Stimulated activated memory B cell treated with anti-CD40 and anti-IgM and Interleukin-4, amounts not matched to agents 10 μg/mL and 1 μg/mL and 100 μg/mL, for 72 hours (primary cell): ENCODE data around the gene MASP1.
"Not testable (repeated sequence)": the region's sequence is repeated elsewhere in the genome, so short reads cannot be mapped to it uniquely, and the experiment has no call there.

Experiments
- ATAC-seq: fragments of 150-1000 bp; cut with Tn5 transposase; 2 replicates; pipeline ENCODE4 v1.10.0; 2021
- H3K27ac Mint-ChIP-seq: one replicate; pipeline ENCODE4 v1.8.0; 2022; ENCODE audit warnings: mild to moderate bottlenecking, mixed read lengths
- H3K27me3 Mint-ChIP-seq: one replicate; pipeline ENCODE4 v1.8.0; 2022; ENCODE audit warnings: mixed read lengths
- H3K36me3 Mint-ChIP-seq: one replicate; pipeline ENCODE4 v1.8.0; 2022; ENCODE audit warnings: mixed read lengths
- H3K4me1 Mint-ChIP-seq: one replicate; pipeline ENCODE4 v1.8.0; 2022; ENCODE audit warnings: mixed read lengths
- H3K4me3 Mint-ChIP-seq: one replicate; pipeline ENCODE4 v1.8.0; 2022; ENCODE audit warnings: mild to moderate bottlenecking, moderate library complexity, mixed read lengths
- H3K9me3 Mint-ChIP-seq: one replicate; pipeline ENCODE4 v1.8.0; 2022; ENCODE audit warnings: mixed read lengths

The MASP1 gene

DNA sequence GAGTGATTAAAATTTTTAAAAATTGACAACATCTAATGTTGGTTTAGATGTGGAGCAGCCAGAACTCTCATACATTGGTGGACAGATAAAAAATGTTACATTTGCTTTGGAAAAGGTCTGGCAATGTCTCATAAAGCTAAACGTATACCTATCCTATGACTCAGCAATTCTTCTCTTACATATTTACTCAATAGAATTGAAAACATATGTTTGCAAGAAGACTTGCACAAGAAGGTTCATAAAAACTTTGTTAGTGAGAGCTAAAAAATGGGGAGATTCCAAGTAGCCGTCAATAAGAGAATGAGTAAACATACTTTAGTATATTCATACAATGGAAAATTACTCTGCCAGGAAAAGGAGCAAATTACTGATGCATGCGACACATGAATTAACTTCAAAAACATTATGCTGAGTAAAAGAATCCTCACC is 30.0 kb downstream of the MASP1 start:
- Mint-ChIP-seq H3K4me1 (no peaks in the 10 kb centered on the region), H3K27me3 (peaks cover 33% of the 10 kb centered on the region), H3K9me3 (no peaks in the 10 kb centered on the region), H3K27ac (no peak overlapping the region), H3K4me3 (no peak overlapping the region), H3K36me3 (no peaks in the 10 kb centered on the region)
- no peak for ATAC-seq

DNA sequence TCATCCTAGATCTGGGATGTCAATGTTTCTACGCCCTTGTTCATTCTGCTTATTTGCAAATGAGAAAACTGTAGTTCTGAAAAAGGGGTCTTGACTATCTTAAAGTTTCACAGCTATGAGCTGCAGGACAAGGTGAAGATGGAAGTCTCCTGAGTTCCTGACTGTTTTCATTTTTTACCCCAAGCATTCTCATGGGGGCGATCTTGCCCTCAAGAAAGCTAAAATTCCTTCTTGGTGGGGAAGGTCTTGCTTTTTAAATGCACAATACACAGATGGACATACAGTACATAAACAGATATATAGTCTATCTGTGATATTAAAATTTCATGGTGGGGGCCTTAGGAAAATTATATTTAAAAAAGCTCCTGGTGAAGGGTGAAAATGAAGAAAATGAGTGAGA is 32.4 kb downstream of the MASP1 start:
- ATAC-seq: no peak
- Mint-ChIP-seq H3K27ac (no peak overlapping the region), H3K4me1 (no peaks in the 10 kb centered on the region), H3K9me3 (no peaks in the 10 kb centered on the region), H3K36me3 (no peaks in the 10 kb centered on the region), H3K27me3 (peaks cover 21% of the 10 kb centered on the region), H3K4me3 (no peak overlapping the region)

GRCh38 chr3:187257992-187258692 is 33.4 kb downstream of the MASP1 start:
- no peaks in the 10 kb centered on the region for H3K36me3 Mint-ChIP-seq
- H3K4me3 Mint-ChIP-seq: no peak overlapping the region
- H3K9me3 Mint-ChIP-seq: no peaks in the 10 kb centered on the region
- H3K27ac Mint-ChIP-seq: no peak overlapping the region
- no peaks in the 10 kb centered on the region for H3K4me1 Mint-ChIP-seq
- ATAC-seq: no peak
- peaks cover 21% of the 10 kb centered on the region for H3K27me3 Mint-ChIP-seq

GRCh38 chr3:187257471-187257870 is 34.1 kb downstream of the MASP1 start:
- ATAC-seq: no peak
- peaks cover 21% of the 10 kb centered on the region for H3K27me3 Mint-ChIP-seq
- no peaks in the 10 kb centered on the region for H3K9me3 Mint-ChIP-seq
- H3K36me3 Mint-ChIP-seq: no peaks in the 10 kb centered on the region
- H3K4me3 Mint-ChIP-seq: no peak overlapping the region
- no peak overlapping the region for H3K27ac Mint-ChIP-seq
- no peaks in the 10 kb centered on the region for H3K4me1 Mint-ChIP-seq

DNA sequence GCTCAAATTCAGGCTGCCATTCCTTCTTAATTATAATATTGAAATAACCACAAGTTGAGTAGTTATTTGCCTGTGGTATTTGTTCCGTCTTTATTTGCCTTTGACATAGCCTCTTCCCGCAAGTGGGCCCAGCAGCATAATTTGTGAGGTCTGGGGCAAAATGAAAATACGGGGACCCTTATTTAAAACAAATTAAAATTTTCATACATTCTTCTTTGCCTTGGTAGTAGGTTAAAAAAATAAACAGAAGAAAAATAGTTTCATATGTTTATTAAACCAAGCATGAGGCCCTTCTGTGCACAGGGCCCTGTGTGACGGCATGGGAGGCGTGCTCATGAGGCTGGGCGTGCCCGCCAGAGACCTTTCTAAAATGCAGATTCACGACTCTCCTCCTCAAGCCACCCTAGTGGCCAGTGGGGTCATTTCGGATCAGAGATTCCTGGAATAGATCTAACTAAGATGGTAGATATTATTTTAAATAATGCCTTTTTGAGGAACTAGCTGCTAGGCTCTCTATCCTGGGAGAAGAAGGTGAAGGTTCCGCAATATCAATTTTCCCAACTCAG is 35.4 kb downstream of the MASP1 start:
- H3K27ac Mint-ChIP-seq: no peak overlapping the region
- H3K9me3 Mint-ChIP-seq: no peaks in the 10 kb centered on the region
- H3K4me1 Mint-ChIP-seq: no peaks in the 10 kb centered on the region
- ATAC-seq: no peak
- no peak overlapping the region for H3K4me3 Mint-ChIP-seq
- H3K27me3 Mint-ChIP-seq: peaks cover 23% of the 10 kb centered on the region
- no peaks in the 10 kb centered on the region for H3K36me3 Mint-ChIP-seq

GRCh38 chr3:187255314-187255713 is 36.2 kb downstream of the MASP1 start:
- Mint-ChIP-seq H3K27me3 (peaks cover 23% of the 10 kb centered on the region), H3K4me3 (no peak overlapping the region), H3K4me1 (no peaks in the 10 kb centered on the region), H3K36me3 (no peaks in the 10 kb centered on the region), H3K27ac (no peak overlapping the region), H3K9me3 (no peaks in the 10 kb centered on the region)
- no peak for ATAC-seq

- Mint-ChIP-seq H3K36me3 (no peaks in the 10 kb centered on the region), H3K4me3 (no peak overlapping the region), H3K4me1 (peaks cover 5% of the 10 kb centered on the region), H3K9me3 (no peaks in the 10 kb centered on the region), H3K27me3 (peaks cover 39% of the 10 kb centered on the region), H3K27ac (no peak overlapping the region)
- ATAC-seq: no peak
Observed at GRCh38 chr3:187252311-187252710, 39.2 kb downstream of the MASP1 start.

DNA sequence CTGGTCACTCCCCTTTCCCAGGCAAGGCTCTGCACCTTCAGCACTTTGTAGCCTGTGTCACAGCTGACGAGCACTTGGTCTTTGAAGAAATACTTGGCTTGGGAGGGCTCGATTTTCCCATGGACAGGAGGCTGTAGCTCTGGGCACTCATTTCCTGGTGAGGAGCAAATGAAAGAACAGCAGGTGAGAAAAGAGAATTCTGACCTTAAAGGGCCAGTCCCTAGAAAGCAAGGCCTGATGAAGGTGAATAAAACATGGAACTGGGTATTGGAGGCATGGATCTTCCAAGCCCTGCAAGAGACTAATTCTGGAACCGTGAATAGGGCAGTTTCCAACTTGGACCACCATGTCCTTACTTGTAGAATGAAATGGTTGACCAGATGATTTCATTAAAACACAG is 39.9 kb downstream of the MASP1 start:
- no peaks in the 10 kb centered on the region for H3K36me3 Mint-ChIP-seq
- no peak for ATAC-seq
- peaks cover 10% of the 10 kb centered on the region for H3K4me1 Mint-ChIP-seq
- H3K4me3 Mint-ChIP-seq: no peak overlapping the region
- peaks cover 39% of the 10 kb centered on the region for H3K27me3 Mint-ChIP-seq
- no peaks in the 10 kb centered on the region for H3K9me3 Mint-ChIP-seq
- H3K27ac Mint-ChIP-seq: no peak overlapping the region

- H3K27ac Mint-ChIP-seq: no peak overlapping the region
- no peaks in the 10 kb centered on the region for H3K36me3 Mint-ChIP-seq
- H3K9me3 Mint-ChIP-seq: no peaks in the 10 kb centered on the region
- no peak for ATAC-seq
- no peak overlapping the region for H3K4me3 Mint-ChIP-seq
- H3K27me3 Mint-ChIP-seq: peaks cover 40% of the 10 kb centered on the region
- H3K4me1 Mint-ChIP-seq: peaks cover 10% of the 10 kb centered on the region
Observed at GRCh38 chr3:187247398-187247797, 44.1 kb downstream of the MASP1 start.

DNA sequence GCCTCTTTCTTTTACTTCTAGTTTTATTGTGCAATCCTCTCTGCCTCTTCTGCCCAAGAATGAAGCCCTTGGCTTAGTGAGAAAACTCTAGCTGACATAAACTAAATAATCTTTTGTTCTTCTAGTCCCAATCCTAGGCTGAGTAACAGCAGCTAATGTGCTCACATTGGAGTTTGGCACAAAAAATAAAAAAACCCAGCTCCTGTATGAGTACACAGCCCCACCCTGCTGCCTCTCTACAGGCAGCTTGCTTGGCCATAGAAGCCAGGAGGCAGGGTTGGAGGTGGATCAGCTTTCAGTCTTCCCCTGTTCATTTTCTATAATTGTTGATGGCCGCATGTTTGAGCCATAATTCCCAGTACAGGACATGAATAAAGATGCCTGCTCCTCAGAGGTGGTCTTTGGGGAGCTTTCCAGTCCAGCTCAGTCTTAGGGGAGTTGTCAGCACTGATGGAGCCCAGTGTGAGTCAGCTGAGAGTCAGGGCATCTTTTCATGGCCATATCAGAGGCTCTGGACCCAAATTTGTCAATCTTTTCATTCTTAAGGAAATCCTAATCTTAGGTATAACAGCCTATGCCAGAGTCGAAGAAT is 47.5 kb downstream of the MASP1 start:
- no peak for ATAC-seq
- Mint-ChIP-seq H3K9me3 (peaks cover 6% of the 10 kb centered on the region), H3K4me3 (no peak overlapping the region), H3K27me3 (peaks cover 22% of the 10 kb centered on the region), H3K4me1 (peaks cover 10% of the 10 kb centered on the region), H3K36me3 (no peaks in the 10 kb centered on the region), H3K27ac (no peak overlapping the region)

DNA sequence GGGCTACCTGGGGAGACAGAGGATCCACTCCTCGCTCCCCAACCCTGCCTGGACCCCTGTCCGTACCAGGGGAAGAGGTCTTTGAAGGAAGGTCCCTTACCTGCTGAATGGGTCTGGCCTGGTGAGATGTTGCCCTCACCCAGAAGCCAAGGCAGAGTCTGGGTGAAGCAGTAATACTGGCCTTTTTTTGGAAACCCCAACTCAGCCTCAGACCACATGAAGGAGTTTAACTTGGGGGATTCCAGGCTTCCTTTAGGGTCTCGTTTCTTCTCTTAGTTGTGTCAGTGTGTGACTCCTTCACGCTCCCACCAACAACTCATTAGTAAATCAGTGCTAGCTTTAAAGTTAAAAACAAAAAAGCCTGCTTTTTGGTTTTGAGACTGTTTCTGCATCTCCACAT is 48.6 kb downstream of the MASP1 start:
- no peak overlapping the region for H3K4me3 Mint-ChIP-seq
- ATAC-seq: no peak

GRCh38 chr3:187242435-187242834 is 49.1 kb downstream of the MASP1 start:
- H3K27me3 Mint-ChIP-seq: peaks cover 12% of the 10 kb centered on the region
- no peak overlapping the region for H3K4me3 Mint-ChIP-seq
- H3K27ac Mint-ChIP-seq: no peak overlapping the region
- H3K9me3 Mint-ChIP-seq: peaks cover 6% of the 10 kb centered on the region
- H3K4me1 Mint-ChIP-seq: peaks cover 6% of the 10 kb centered on the region
- ATAC-seq: no peak
- no peaks in the 10 kb centered on the region for H3K36me3 Mint-ChIP-seq

More for the DNA sequence above, 48.6 kb downstream of the MASP1 start:
- Mint-ChIP-seq H3K36me3 (no peaks in the 10 kb centered on the region), H3K9me3 (peaks cover 6% of the 10 kb centered on the region), H3K27ac (no peak overlapping the region), H3K4me1 (peaks cover 10% of the 10 kb centered on the region), H3K27me3 (peaks cover 12% of the 10 kb centered on the region)

DNA sequence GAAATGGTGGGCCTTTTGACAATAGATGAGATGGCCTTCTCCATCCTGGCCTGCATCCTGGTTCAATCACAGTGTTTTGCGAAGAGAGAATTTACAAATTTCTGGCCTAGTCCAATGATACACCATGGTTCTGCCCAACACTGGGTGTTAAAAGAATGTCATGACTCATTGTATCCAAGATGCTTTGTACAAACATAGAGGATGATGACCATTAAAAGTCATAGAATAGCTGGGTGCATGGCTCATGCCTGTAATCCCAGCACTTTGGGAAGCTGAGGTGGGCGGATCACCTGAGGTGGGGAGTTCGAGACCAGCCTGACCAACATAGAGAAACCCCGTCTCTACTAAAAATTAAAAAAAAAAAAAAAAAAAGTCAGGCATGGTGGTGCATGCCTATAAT is 52.7 kb downstream of the MASP1 start:
- not testable (repeated sequence) for H3K4me1 Mint-ChIP-seq, ATAC-seq, H3K27me3 Mint-ChIP-seq, H3K4me3 Mint-ChIP-seq, H3K9me3 Mint-ChIP-seq, H3K27ac Mint-ChIP-seq, H3K36me3 Mint-ChIP-seq

DNA sequence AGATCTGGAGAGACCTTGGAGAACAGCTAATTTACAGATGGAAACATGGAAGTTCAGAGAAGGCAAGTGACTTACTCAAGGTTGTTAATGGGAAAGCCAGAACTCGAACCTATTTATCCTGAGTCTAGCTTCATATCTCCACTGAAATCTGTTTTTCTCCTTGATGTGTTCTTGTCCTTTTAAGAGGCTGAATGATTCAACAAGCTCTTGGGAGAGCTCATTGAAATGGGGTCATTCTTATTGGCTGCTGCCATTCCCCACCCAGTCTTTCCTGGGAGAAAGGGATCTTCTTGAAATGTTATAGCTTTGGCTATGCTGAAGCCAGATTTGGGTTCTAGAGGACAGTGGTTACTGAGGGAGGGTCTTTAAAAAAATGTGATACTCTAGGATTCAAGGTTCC is 53.3 kb downstream of the MASP1 start:
- Mint-ChIP-seq H3K36me3 (no peaks in the 10 kb centered on the region), H3K4me3 (no peak overlapping the region), H3K9me3 (peaks cover 6% of the 10 kb centered on the region), H3K27ac (no peak overlapping the region), H3K4me1 (no peaks in the 10 kb centered on the region), H3K27me3 (no peaks in the 10 kb centered on the region)
- ATAC-seq: no peak

- H3K36me3 Mint-ChIP-seq: no peaks in the 10 kb centered on the region
- no peak overlapping the region for H3K27ac Mint-ChIP-seq
- peaks cover 6% of the 10 kb centered on the region for H3K9me3 Mint-ChIP-seq
- ATAC-seq: no peak
- no peaks in the 10 kb centered on the region for H3K27me3 Mint-ChIP-seq
- H3K4me1 Mint-ChIP-seq: no peaks in the 10 kb centered on the region
- H3K4me3 Mint-ChIP-seq: no peak overlapping the region
Observed at GRCh38 chr3:187237741-187238140, 53.8 kb downstream of the MASP1 start.

- no peaks in the 10 kb centered on the region for H3K27me3 Mint-ChIP-seq
- H3K36me3 Mint-ChIP-seq: no peaks in the 10 kb centered on the region
- no peak for ATAC-seq
- H3K4me1 Mint-ChIP-seq: no peaks in the 10 kb centered on the region
- no peak overlapping the region for H3K4me3 Mint-ChIP-seq
- peaks cover 6% of the 10 kb centered on the region for H3K9me3 Mint-ChIP-seq
- H3K27ac Mint-ChIP-seq: no peak overlapping the region
Observed at GRCh38 chr3:187236962-187237361, 54.6 kb downstream of the MASP1 start.
